GM10266 (cell line): Measurements from ENCODE around the gene G6PC1.

ENCODE experiments used
- DNase-seq: peaks from one replicate; pipeline ENCODE4 v3.0.0; 2012; ENCODE audit errors: extremely low spot score
- TF ChIP-seq, protein P1 (sequence below): IDR thresholded peaks from 2 replicates; pipeline ENCODE4 v1.5.1; 2012; ENCODE audit warnings: mild to moderate bottlenecking, low read depth; ENCODE audit not compliant: control insufficient read depth, insufficient read depth; ENCODE audit errors: missing control alignments

Gene G6PC1

DNA sequence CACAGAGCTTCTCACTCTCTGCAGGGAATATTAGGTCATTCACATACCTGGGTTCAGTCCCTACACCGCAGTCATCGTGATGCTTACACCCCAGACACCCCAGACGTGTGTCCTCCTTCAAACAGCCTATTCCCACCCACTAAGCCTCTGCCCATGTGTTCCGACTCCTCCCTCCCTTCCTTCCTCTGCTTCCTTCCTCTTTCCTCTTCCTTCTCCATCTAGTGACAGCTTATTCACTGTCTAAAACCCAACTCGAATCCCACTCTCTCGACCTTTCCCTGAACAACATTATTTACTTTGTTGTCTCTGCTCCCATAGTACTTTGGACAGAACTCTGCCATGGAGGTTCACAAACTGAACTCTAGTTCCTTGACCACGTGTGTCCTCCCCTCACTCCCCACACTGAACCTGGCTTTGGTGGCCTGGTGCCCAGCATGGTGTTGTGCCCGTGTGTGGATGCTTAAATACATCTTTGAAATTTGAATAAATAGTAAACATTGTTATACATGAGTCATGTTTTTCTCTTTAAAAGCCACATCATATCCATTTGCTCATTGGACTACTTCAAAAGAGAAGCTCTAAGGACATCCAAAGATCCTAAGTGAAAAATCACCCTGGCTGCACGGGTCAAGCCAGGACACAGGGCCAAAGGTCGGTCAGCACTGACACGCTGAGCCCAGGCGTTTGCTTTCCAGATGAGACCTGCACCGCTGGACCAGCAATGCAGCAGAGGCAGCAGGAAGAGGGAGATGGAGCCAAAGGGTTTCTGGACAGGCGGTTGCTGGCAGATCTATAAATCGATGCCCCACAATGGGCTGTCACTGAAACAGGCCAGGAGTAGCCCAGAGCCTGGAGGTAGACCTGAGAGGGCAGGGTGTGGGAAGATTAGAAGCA lies 14.1 kb upstream of the G6PC1 start:
- DNase-seq = no peak
- TF ChIP-seq, protein P1, sequence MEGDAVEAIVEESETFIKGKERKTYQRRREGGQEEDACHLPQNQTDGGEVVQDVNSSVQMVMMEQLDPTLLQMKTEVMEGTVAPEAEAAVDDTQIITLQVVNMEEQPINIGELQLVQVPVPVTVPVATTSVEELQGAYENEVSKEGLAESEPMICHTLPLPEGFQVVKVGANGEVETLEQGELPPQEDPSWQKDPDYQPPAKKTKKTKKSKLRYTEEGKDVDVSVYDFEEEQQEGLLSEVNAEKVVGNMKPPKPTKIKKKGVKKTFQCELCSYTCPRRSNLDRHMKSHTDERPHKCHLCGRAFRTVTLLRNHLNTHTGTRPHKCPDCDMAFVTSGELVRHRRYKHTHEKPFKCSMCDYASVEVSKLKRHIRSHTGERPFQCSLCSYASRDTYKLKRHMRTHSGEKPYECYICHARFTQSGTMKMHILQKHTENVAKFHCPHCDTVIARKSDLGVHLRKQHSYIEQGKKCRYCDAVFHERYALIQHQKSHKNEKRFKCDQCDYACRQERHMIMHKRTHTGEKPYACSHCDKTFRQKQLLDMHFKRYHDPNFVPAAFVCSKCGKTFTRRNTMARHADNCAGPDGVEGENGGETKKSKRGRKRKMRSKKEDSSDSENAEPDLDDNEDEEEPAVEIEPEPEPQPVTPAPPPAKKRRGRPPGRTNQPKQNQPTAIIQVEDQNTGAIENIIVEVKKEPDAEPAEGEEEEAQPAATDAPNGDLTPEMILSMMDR = no peak

DNA sequence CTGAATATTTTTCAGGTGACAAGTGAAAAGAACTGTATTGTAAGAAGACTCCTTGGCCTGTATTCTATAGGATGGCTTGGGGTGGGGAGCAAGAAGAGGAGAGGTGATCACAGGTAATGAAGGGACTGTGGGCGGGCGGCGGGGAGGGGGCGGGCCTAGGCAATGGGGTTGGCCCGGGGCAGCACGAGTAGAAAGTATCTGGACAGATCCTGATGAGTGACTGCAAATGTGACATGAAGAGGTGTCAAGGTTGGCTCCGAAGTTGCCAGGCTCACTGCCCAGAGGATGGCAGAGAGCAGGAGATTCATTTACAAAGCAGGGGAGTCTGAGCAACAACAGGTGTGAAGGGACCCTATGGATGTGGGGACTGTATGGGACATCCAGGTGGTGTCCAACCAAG lies 10.8 kb upstream of the G6PC1 start:
- TF ChIP-seq, protein P1 = no peak
- no peak for DNase-seq

DNA sequence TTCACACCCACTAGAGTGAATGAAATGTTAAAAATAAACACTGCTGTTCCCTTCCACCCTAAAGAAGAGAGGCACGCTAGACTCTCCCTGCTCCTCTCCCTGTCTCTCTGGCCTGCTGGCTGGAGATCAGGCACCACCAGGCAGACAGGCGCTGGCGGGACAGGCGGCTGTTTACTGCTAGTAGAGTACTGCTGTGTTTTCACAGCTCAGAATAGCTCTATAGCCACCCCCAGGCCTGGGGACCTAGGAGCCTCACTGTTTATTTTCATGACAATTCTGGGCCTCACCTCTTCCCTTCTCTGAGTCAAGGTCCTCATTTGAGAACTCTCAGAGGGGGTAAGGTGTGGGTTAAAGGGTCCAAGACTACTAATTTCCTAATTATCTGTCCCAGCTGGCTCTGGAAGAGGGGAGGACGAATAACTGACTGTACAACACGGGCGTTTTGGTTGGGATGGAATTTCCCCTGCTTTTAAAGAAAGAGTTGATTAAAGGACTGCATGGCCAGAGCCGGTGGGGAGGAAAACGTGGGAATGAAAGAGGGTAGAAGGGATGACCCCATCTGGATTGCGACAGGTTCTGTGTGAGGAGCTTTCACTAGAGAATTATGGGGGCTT lies 9.0 kb upstream of the G6PC1 start:
- DNase-seq = no peak
- TF ChIP-seq, protein P1 = no peak

DNA sequence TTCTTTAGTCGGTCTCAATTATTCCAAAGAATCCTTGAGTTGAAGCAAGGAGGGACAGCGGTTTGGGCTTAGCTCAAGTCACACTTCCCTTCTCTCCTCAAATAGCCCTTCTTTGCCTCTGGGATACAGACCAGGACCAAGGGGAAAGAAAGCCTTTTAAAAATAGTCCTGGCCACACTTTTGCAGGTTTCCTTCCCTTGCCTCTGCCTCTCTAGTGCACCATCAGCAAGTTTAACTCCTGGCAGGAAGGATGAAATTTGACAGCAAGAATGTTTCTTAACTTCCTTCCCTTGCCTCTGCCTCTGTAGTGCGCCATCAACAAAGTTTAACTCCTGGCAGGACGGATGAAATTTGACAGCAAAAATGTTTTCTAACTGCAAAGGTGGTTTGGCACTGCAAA lies 7.2 kb upstream of the G6PC1 start:
- DNase-seq = no peak
- TF ChIP-seq, protein P1 = no peak

DNA sequence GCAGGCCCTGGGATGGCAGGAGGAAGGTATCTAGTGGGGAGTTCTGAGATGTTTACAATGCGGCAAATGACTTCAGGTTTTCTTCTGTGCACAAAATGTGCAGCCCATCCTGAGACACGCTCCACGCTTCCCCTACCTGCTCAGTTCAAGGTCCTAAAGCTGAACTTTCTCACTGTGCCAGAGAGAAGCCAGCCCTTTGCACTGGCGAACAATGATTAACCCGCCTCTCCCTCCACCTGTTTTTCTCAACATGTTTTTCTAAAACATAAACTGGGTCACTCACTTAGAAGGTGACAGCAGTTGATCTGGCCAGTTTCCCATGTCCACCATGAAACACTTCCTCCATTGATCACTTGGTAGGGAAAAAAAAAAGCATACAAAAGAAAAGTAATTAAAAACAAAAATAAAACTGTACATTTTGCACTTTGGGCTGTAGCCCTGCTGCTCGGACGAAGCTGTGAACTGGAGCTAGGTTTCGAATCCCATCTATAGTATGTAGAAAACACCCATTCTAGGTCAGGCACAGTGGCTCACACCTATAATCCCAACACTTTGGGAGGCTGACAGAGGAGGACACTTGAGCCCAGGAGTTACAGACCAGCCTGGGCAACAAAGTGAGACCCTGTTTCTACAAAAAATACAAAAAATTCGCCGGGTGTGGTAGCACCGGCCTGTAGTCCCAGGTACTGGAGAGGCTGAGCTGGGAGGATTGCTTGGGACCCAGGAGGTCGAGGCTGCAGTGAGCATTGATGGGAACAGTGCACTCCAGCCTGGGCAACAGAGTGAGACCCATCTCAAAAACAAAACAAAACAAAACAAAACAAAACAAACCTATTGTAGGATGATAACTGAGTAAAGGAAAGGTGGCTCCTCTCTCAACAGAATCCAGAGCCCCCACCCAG lies 6.1 kb upstream of the G6PC1 start:
- TF ChIP-seq, protein P1 = no peak
- no peak for DNase-seq

DNA sequence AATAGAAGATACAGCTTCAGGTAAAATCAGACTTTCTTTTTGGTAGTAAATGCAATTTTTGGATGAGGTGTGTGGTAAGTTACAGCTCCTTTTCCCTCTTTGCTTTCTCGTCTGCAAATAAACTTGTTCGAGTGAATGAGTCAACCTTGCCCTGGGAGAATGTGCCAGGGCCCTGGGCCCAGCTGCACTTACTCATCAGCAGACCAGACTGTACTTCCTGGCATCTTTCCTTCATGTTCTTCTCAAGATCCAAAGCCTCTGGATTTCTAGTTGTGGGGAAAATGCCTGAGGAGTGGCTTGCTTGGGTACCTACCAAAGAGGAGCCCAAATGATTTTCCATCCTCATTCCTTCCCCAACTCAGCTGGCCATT lies 5.4 kb upstream of the G6PC1 start:
- DNase-seq = no peak
- TF ChIP-seq, protein P1 = no peak
